Stimulated activated CD8-positive, alpha-beta memory T cell treated with anti-CD3 and anti-CD28 coated beads, Interleukin-15, amount 100 ng/mL, for 4 hours (primary cell): ENCODE data around the gene RNF38.
"Not testable (repeated sequence)": the region's sequence is repeated elsewhere in the genome, so short reads cannot be mapped to it uniquely, and the experiment has no call there.

ENCODE experiments used
- DNase-seq, 2 donors: peaks; one replicate each; pipeline ENCODE4 v3.0.0-alpha.2; 2020; ENCODE audit warnings: low read depth in 2 of 2

Gene RNF38

DNA sequence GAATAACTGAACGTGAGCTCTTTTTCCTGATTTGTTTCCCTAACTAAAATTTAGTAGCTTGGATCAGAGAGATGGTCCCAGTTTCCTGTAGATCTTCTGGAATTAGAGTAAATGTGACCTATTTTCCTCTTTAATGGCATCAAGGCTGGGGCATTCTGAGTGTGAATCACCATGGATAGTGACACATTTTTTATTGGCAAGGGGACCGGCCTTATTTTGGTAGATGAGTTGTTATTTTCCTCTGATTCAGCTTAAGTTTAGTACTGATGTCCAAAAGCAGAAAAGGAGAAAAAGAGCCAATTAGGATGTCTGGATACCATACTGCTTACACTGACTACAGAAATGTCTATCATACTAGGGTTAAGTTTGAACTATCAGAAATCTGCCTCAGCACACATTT, 68.1 kb downstream of the RNF38 start:
- DNase-seq = no peak

DNA sequence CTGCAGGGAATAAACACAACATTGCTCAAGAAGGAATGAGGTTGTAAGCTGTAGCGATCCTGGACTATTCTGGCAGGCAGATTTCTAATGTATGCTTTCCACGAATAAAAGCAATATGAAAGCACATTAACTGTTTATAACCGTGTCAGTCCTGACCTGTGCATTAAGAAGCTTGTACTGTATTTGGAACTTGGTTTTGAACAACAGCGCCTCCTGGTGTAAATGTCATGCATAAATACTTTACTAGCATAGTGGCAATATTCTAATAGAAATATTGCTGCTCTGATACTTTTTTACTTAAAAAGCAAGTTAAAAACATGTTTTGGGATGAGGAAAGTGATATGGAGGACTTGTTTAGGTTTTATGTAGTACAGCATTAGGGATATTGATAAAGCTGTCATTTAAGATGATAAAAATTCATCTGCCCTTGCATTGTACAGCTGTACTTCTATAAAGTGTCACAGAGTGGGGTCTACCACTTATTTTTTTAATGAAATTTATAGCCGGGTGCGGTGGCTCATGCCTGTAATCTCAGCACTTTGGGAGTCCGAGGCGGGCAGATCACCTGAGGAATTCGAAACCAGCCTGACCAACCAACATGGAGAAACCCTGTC, 71.2 kb downstream of the RNF38 start:
- DNase-seq = no peak

DNA sequence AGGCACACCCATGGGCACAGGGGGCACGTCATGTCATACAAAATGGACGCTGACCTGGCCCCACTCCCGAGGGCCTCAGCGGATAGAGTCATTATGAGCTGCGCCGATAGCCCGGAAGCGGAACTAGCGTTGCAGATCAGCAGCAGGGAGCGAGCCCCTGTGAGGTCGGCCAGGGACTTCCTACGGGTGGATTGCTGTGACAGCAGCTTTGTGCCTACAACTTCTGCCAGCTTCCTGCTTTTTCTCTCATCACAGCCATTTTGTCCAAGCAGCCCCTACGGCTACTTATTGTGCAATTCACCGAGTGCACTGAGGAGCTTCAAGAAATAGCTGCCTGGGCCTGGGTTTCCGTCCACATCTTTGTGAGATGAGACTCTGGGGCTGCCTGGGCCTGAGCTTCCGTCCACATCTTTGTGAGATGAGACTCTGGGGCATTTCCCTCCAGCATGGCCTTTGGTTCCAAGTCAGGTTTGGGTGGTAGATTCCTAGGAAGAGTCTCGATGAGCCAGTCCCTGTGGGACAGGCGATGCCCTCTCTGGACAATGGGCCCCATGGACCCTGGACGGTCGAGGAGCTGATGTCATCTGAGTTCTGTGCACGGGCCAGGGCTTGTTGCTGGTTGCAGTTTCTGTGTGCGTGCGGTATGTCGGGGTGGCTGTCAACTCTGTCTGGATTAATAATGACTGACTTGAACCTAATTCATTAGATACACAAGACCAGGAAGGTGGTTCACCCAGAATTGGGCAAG, 74.8 kb downstream of the RNF38 start:
- no peak for DNase-seq

DNA sequence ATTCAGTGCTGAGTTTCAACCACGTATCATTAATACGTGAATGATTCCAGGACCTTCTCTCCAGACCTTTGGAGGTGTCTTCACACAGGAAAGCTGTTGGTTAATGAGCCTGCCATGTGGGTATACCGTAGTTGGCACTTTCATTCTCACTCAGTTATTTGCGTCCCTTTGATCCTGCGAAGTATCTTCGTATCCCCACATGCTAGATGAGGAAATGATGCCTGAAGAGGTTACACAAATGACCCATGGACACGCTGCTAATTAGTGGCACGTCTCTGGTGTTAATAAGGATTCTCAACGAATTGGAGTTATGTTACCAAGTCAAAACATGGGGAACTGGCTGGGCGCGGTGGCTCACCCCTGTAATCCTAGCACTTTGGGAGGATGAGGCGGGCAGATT, 76.1 kb downstream of the RNF38 start:
- no peak for DNase-seq

DNA sequence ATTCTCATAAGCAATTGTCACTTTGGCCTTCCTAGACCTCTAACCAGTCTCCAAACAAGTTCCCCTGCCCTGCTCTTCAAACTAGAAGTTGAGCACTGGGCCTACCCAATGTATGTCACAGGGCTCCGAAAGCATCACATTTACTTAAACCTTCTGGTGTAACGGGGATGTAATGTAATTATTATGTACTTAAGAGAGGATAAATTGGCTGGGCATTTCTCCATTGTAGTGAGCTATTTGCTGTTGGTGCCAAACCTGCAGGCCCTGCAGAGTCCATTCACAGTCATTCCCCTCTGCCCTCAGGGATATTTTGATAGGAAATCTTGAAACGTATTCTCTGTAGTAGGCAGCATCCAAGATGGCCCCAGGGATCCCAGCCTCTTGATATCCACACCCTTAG, 77.6 kb downstream of the RNF38 start:
- no peak for DNase-seq

DNA sequence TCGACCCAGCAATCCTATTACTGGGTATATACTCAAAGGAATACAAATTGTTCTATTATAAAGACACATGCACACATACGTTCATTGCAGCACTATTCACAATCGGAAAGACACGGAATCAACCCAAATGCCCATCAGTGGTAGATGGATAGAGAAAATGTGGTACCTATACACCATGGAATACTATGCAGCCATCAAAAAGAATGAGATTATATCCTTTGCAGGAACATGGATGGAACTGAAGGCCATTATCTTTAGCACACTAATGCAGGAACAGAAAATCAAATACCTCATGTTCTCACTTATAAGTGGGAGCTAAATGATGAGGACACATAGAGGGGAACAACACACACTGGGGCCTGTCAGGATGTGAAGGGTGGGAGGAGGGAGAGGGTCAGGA, 78.2 kb downstream of the RNF38 start:
- DNase-seq = not testable (repeated sequence)

DNA sequence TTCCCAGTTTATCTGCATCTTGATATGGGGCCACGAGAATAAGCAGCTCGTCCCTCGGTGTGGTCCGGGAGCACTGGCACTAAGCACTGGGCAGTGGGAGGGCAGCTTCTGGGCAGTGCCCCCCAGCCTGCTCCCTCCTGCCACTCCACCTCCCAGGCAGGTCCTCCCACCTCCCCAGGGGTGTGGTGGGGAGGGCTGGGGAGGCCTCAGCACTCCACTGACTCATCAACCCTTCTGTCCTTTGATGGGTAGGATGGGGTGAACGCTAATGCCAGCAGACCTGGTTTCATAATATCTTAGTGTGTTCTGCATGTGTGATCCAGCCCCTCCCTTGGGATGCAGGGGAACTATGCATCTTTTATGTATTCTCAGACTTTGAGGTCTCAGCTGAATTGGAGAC, 79.6 kb downstream of the RNF38 start:
- DNase-seq = no peak

DNA sequence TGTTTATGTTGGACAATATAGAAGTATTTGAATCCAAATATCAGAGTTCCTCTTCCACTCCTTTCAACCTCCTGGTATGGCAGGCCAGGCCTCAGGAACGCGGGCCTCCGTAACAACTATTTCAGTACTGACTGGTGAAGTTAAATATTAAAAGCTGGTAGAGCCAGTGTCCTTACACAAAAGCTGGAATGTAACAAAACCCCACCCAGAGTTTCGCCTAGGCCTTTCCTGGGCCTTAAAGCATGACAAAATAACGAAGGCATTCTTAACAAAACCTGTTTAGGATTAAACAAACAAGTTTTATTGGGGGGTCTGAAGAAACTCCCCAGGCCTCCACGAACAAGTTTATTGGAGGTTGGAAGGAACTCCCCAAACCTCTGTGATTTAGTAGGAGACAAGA, 80.3 kb downstream of the RNF38 start:
- no peak for DNase-seq

DNA sequence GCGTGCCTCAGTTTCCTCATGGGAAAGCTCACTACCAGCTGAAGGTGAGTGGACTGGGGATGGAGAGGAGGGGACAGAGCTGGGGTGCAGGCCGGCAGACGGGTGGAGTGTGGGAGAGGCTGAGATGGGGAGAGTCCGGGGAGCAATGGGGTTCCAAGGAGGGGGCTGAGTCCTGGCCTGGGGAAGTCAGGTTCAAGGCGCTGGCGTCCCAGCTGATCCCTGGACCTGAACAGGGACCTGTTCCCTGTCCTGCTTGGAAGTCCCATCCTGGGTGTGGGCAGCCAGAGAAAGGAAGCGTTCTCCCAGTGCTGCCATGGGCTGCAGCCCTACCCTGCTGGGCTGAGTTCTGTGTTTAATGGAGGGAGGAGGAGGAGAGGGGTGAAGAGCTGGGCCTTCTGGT, 80.9 kb downstream of the RNF38 start:
- DNase-seq = no peak

DNA sequence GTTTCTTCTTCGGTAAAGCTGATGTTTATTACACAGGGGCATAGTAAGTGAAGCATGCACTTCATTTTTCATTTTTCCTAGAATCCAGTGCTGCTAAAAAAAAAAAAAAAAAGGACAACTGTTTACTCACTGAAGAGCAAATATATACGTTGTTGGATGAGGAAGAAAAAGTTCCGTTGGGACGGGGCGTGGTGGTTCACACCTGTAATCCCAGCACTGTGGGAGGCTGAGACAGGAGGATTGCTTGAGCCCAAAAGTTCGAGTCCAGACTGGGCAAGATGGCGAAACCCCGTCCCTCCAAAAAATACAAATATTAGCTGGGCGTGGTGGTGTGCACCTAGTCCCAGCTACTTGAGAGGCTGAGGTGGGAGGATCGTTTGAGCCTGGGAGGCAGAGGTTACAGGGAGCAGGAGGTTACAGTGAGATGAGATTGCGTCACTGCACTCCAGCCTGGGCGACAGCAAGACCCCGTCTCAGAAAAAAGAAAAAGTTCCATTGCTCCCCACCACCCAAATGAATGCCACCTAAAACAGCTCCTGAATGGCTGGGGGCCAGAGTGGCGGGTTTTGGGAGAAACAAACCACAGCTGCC, 81.8 kb downstream of the RNF38 start:
- no peak for DNase-seq

DNA sequence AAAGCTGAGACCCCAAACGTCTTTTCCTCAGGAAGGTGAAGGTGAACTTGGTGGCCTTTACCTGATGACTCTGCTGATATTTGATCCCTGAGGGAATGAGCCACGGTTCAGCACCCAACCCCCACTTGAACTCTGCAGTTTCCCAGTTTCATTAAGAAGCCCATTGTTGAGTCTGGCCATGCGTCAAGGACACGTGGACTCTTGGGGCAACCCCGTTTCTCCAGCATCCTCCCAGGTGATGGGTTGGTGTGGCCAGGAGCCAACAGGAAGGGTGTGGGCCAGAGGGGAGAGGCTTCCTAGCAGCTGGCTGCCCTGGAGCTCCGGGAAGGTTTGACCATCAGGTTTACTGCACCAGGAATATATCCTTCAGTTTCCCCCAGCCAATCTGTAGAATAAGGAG, 82.3 kb downstream of the RNF38 start:
- no peak for DNase-seq

DNA sequence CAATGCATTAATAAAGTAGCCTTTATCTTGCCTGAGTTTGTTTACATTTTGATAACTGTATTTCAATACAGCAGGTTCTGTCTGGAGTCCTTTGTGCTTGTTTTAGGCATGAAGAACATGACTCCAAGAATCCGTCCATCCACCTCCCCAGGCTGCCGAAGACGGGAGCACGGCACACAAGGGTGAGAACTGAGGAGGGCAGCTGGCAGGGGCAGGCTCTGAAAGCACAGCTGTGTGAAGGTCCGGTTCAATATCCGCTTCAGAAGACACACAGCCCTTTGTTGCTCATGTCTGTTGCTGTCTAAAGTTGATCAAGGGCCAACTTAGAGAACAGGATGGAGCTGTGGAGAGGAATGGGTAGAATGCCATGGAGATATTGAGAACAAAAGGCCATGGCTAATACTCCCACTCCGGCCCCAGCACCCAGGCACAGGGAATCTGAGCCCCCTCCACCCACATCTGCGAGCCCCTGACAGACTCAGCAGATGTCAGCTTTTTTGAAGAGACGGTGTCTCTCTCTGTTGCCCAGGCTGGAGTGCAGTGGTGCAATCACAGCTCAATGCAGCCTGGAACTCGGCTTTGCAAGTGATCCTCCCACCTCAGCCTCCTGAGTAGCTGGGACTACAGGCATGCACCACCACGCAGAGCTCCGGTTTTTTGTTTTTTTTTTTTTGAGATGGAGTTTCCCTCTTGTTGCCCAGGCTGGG, 83.3 kb downstream of the RNF38 start:
- DNase-seq = no peak

DNA sequence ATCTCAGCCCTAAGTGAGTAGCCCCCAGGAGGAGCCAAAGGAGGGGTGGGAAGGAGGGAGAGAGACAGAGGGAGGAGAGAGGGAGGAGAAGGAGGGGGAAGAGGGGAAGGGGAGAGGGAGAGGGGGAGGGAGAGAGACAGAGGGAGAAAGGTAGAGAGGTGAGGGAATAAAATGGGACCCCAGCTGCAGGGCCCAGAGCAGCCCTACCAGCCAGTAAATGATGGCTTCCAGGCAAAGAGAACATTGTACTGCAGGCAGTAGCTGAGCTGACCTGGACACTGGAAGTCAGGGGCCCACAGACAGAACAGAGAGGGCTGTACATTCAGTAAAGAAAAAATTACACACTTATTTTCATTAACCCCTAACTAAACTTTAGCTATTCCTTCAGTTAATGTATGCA, 84.0 kb downstream of the RNF38 start:
- no peak for DNase-seq

DNA sequence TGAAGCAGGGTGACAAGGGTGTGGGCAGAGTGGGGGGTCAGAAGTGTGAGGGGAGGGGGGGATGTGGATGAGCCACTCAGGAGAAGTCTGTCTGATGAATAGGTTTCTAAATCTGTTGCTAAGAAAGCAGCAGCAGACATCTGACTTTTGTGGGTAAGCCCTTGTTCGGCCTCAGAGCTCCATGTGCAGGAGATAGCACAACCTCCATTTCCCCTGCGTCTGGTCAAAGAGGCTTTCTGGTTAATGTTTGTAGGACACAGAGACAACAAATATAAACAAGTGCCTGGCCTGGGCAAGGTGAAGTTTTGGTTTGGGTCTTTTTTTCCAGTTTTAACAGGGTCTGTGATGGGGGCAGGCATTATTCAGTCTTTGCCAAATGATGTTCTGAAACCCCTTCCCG, 84.8 kb downstream of the RNF38 start:
- no peak for DNase-seq

DNA sequence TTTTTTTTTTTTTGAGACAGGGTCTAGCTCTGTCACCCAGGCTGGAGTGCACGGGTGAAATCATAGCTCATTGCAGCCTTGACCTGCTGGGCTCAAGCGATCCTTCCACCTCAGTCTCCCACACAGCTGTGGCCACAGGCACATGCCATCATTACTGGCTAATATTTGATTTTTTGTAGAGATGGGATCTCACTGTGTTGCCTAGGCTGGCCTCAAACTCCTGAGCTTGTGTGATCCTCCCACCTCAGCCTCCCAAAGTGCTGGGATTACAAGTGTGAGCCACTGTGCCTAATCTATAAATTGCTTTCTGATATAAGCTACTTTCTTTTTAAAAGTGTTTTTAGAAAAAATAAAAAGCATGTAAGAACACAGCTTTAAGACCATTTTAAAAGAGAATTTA, 85.3 kb downstream of the RNF38 start:
- DNase-seq = no peak

DNA sequence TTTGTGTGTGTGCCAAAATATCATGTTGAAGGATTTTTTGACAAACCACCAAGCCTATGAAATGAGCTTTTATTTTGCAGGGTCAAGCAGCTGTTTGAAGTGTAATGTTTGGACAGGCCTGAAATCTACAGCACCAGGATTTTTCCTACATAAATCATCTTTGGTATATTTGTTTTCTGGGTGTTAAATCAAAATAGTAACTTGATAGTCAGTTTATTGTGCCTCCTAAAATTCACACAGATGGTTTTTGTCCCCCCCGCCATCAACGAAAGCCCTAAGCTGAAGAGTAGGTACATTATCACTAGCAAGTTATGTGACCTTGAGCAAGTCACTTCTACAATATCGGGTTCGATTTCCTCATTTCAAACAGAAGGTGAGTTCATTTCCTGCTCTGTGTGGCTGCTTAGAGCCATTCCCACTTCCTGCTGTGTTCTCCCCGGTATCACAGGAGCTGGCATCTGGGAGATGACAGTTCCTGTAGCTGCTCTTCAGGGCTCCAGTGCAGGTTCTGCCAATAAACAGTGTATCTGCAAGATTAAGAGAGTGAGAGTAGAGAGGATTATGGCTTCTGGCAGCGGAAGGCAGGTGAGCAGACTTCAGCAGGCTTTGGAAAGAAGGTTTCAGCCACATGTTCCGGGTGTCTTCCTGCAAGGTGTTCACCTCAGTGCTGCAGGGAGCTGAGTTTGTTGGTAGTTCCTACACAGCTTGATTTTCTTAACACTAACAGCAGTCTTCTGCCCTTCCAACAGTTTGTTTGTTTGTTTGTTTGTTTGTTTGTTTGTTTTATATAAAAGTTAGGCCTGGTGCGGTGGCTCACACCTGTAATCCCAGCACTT, 93.4 kb downstream of the RNF38 start:
- DNase-seq = no peak

DNA sequence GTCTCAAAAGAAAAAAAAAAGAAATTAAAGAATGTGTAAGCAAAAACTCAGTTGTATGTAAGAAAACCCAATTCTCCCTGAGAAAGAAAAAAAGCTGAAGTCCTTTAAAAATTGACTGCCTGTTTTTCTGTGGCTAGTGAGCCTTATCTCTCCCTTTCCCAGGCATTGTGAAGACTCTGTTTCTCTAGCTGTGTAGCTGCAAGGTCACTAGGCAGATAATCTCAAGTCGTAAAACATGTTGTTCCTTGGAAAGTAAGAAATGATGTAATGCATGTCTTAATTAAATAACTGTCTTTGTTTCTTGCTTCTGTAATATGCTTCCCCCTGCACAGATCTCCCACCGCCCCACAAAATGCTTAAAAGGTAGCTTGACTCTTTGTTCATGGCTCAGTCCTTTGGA, 95.7 kb downstream of the RNF38 start:
- DNase-seq = not testable (repeated sequence)

DNA sequence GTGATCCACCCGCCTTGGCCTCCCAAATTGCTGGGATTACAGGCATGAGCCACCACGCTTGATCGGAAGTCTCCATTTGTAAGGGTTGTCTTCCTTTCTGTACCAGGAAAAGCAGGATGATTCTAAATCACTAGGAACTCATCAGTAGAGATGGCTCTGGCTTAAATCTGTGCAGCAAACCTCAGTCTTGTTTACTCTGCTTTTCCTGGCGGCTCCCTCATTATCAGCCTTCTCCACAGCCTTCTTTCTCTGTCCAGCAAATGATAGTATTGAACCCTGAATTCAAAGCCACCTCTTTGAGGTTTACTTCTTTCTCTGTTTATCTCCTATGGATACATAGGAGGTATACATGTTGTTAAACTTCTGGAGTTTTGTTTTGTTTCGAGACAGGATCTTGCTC, 98.8 kb downstream of the RNF38 start:
- DNase-seq = no peak

DNA sequence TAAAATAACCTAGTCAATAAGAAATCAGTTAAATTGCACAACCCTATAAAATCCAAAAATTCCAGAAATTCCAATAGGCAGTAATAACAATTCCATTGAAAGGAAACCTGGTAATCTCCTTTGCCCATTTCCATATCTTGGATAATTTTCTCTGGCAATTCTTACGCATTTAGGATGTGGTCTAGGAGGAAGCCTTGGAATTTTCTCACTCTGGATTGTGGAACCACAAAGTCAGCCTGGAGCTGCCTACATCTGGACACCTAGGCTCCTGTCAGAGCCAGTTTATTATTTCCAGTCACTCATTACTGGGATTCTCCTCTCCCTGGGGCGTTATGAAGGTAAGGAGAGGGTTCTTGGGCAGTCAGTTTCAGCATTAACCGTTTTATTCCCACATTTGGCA, 101.5 kb downstream of the RNF38 start:
- no peak for DNase-seq

DNA sequence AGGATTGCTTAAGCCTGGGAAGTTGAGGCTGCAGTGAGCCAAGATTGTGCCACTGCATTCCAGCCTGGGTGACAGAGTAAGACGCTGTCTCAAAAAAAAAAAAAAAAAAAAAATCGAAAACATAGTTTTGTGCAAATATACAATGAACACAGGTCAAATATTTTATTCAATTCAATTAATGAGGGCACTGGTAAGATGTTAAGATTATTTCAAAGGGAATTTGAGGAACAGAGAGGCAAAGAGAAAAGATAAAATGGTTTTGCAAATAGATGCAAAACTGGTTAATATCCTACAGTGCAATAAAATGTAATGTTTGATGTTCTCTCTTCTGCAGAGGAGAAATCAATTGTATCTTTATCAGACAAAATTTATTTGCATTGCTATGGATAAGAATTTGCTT, 102.3 kb downstream of the RNF38 start:
- no peak for DNase-seq

DNA sequence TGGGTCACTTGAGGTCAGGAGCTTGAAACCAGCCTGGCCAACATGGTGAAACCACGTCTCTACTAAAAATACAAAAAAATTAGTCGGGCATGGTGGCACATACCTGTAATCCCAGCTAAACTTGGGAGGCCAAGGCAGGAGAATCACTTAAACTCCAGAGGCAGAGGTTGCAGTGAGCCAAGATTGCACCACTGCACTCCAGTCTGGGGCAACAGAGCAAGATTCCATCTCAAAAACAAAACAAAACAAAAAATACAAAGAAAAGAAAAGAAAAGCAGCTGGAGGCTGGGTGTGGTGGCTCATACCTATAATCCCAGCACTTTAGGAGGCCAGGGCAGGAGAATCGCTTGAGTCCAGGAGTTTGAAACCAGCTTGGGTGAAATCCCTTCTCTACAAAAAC, 105.1 kb downstream of the RNF38 start:
- DNase-seq = not testable (repeated sequence)

DNA sequence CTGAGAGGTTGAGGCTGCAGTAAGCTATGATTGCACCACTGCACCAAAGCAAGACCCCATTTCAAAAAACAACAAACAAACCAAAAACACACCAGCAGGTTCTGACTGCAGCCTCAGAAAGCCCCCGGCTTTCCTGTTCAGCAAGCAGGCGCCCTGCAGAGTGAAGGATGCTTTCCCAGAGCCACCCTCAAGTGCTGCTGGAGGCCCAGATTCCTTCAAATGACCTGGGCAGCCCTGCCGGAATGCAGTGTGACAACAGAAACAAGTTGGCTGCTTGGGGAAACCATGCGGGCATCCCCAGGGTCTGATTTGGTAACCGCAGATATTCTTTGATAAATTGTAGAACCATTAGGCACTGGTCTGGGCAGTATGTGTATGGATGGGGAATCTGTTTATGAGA, 106.2 kb downstream of the RNF38 start:
- no peak for DNase-seq
